ENCODE data around the gene GMPPB.
"Not testable (repeated sequence)": the region's sequence is repeated elsewhere in the genome, so short reads cannot be mapped to it uniquely, and the experiment has no call there.

Gene GMPPB

GRCh38 chr3:49712631-49713317 lies 11.0 kb downstream of the GMPPB start:
- no peak for FAIRE-seq

GRCh38 chr3:49712166-49712565 lies 11.6 kb downstream of the GMPPB start:
- no peak for FAIRE-seq

GRCh38 chr3:49711489-49711888 lies 12.3 kb downstream of the GMPPB start:
- no peak for FAIRE-seq

- no peak for FAIRE-seq
Measured at GRCh38 chr3:49709852-49710251, 13.9 kb downstream of the GMPPB start.

- FAIRE-seq, result no peak
Measured at GRCh38 chr3:49707113-49707480, 16.7 kb downstream of the GMPPB start.

GRCh38 chr3:49706456-49707112 lies 17.2 kb downstream of the GMPPB start:
- FAIRE-seq, result no peak

GRCh38 chr3:49705390-49705960 lies 18.3 kb downstream of the GMPPB start:
- no peak for FAIRE-seq

- no peak for FAIRE-seq
Measured at GRCh38 chr3:49704629-49705028, 19.1 kb downstream of the GMPPB start.

GRCh38 chr3:49703956-49704355 lies 19.8 kb downstream of the GMPPB start:
- no peak for FAIRE-seq

GRCh38 chr3:49703443-49703927 lies 20.3 kb downstream of the GMPPB start:
- FAIRE-seq, result no peak

GRCh38 chr3:49702672-49703071 lies 21.1 kb downstream of the GMPPB start:
- FAIRE-seq, result no peak

- FAIRE-seq, result no peak
Measured at GRCh38 chr3:49701388-49702077, 22.2 kb downstream of the GMPPB start.

GRCh38 chr3:49700453-49701128 lies 23.2 kb downstream of the GMPPB start:
- FAIRE-seq, result no peak

GRCh38 chr3:49700014-49700413 lies 23.7 kb downstream of the GMPPB start:
- FAIRE-seq, result no peak

GRCh38 chr3:49699281-49699979 lies 24.3 kb downstream of the GMPPB start:
- FAIRE-seq, result no peak

GRCh38 chr3:49695350-49696015 lies 28.3 kb downstream of the GMPPB start:
- FAIRE-seq, result not testable (repeated sequence)

GRCh38 chr3:49694409-49695070 lies 29.2 kb downstream of the GMPPB start:
- not testable (repeated sequence) for FAIRE-seq

- not testable (repeated sequence) for FAIRE-seq
Measured at GRCh38 chr3:49691481-49691880, 32.3 kb downstream of the GMPPB start.

GRCh38 chr3:49690856-49691255 lies 32.9 kb downstream of the GMPPB start:
- FAIRE-seq, result not testable (repeated sequence)

- FAIRE-seq, result not testable (repeated sequence)
Measured at GRCh38 chr3:49689908-49690624, 33.7 kb downstream of the GMPPB start.

Data from islet of Langerhans (tissue), 1 donor.